GM23248 (cell line): Measurements from ENCODE around the gene UBTD1. TPM values are rescaled to one million over a fixed set of nuclear protein-coding genes. Genes with fewer than 3 reads are reported as not detected.
"Not testable (repeated sequence)": the region's sequence is repeated elsewhere in the genome, so short reads cannot be mapped to it uniquely, and the experiment has no call there.

Source experiments
- DNase-seq: peaks from one replicate; pipeline ENCODE4 v3.0.0-alpha.2; 2015
- H2AFZ ChIP-seq: fragments of 200-600 bp; sonication (generic); 2 replicates; pipeline ENCODE4 v1.6.1; 2016; ENCODE audit warnings: antibody characterized with exemption
- H3F3A ChIP-seq: fragments of 200-600 bp; sonication (generic); 2 replicates; pipeline ENCODE4 v1.6.1; 2016; ENCODE audit warnings: mild to moderate bottlenecking, antibody characterized with exemption, mixed run types; ENCODE audit not compliant: insufficient read depth
- H3K27ac ChIP-seq: fragments of 200-600 bp; sonication (generic); 2 replicates; pipeline ENCODE4 v1.5.1; 2016; ENCODE audit warnings: mild to moderate bottlenecking
- H3K27me3 ChIP-seq: fragments of 200-600 bp; sonication (generic); replicated peaks from 2 replicates; pipeline ENCODE4 v1.6.1; 2016; ENCODE audit warnings: mild to moderate bottlenecking; ENCODE audit not compliant: insufficient read depth
- H3K36me3 ChIP-seq: fragments of 200-600 bp; sonication (generic); 2 replicates; pipeline ENCODE4 v1.6.1; 2016; ENCODE audit warnings: low read depth, mild to moderate bottlenecking
- H3K4me1 ChIP-seq: fragments of 200-600 bp; sonication (generic); 2 replicates; pipeline ENCODE4 v1.6.1; 2016; ENCODE audit warnings: mild to moderate bottlenecking; ENCODE audit not compliant: insufficient read depth
- H3K4me2 ChIP-seq: fragments of 200-600 bp; sonication (generic); one replicate; pipeline ENCODE4 v1.6.1; 2016; ENCODE audit warnings: mild to moderate bottlenecking; ENCODE audit not compliant: unreplicated experiment
- H3K4me3 ChIP-seq: fragments of 200-600 bp; sonication (generic); 2 replicates; pipeline ENCODE4 v1.5.1; 2016; ENCODE audit warnings: mild to moderate bottlenecking
- H3K79me2 ChIP-seq: fragments of 200-600 bp; sonication (generic); 2 replicates; pipeline ENCODE4 v1.6.1; 2016; ENCODE audit warnings: mild to moderate bottlenecking; ENCODE audit not compliant: insufficient read depth
- H3K9ac ChIP-seq: fragments of 200-600 bp; sonication (generic); 2 replicates; pipeline ENCODE4 v1.6.1; 2016; ENCODE audit warnings: mild to moderate bottlenecking
- H3K9me2 ChIP-seq: fragments of 200-600 bp; sonication (generic); 2 replicates; pipeline ENCODE4 v1.6.1; 2016; ENCODE audit warnings: mixed run types, mild to moderate bottlenecking, moderate library complexity; ENCODE audit not compliant: insufficient read depth
- H3K9me3 ChIP-seq: fragments of 200-600 bp; sonication (generic); one replicate; pipeline ENCODE4 v1.6.1; 2017; ENCODE audit warnings: low read depth
- H4K20me1 ChIP-seq: fragments of 200-600 bp; sonication (generic); 2 replicates; pipeline ENCODE4 v1.6.0; 2016; ENCODE audit not compliant: insufficient read depth
- EZH2 ChIP-seq: fragments of 200-600 bp; sonication (generic); IDR thresholded peaks from 2 replicates; pipeline ENCODE4 v1.6.1; 2018; ENCODE audit warnings: antibody characterized with exemption, mild to moderate bottlenecking; ENCODE audit not compliant: insufficient read depth, poor library complexity, severe bottlenecking
- EZH2phosphoT487 ChIP-seq: fragments of 200-600 bp; sonication (generic); IDR thresholded peaks from 2 replicates; pipeline ENCODE4 v1.6.1; 2018; ENCODE audit warnings: antibody characterized with exemption, moderate library complexity, mild to moderate bottlenecking, low read depth; ENCODE audit not compliant: insufficient read depth
- WGBS, 2 experiments: methylation state at CpG; one replicate each; pipeline ENCODE4 v1.1.6; 2015 to 2017; ENCODE audit warnings: low lambda C conversion rate in 2 of 2, low coverage in 1 of 2; ENCODE audit errors: missing lambda C conversion rate in 2 of 2; 5-methylcytosine and 5-hydroxymethylcytosine counted together
- in situ Hi-C: fragments of 300-500 bp; cut with MboI; formaldehyde crosslinking; loops from 2 replicates; pipeline ENCODE4 v1.15.0; 2020
- polyA plus RNA-seq: library from polyadenylated mRNA; unstranded; fragments of >200 nt; fragmentation: Nextera tagmentation; extraction: Ambion mirVana; gene quantifications from 2 replicates; pipeline ENCODE4 v1.2.1, GENCODE V29; 2016
- total RNA-seq: library from RNA; depleted of rRNA; stranded (reverse); fragments of >200 nt; shearing (Covaris generic); gene quantifications from 2 replicates; pipeline ENCODE4 v1.2.3, GENCODE V29; 2014

The UBTD1 gene
- total and polyA plus RNA-seq, 2 experiments from 2014 or later = 20.8 to 27.2 TPM

DNA sequence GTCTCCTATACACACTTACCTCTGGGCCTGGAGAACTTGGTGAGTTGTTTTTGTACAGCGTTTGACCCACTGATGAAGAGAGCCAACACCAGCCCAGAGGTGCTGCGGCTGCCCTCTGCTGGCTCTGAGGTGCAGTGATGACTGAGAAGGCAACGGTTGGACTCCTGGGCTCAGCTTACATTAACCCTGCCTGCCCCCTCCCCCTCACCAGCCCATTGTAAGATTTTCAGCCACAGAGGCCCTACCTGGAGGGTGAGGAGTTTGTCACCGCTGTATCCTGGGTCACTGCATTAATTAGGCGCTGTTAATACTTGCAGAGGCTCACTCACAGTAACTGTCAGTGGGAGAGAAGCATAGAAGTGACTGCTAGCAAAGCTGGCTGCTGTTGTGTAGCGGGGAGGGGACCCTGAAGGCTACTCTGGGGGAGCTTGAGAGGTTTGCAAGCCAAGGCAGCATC lies 54.9 kb downstream of the UBTD1 start:
- no peak overlapping the region for H3K9ac ChIP-seq
- WGBS, 2 experiments = 15 to 16% methylated on average over 6 of the region's 6 CpGs
- peaks cover 4% of the 10 kb centered on the region for H3K4me1 ChIP-seq

DNA sequence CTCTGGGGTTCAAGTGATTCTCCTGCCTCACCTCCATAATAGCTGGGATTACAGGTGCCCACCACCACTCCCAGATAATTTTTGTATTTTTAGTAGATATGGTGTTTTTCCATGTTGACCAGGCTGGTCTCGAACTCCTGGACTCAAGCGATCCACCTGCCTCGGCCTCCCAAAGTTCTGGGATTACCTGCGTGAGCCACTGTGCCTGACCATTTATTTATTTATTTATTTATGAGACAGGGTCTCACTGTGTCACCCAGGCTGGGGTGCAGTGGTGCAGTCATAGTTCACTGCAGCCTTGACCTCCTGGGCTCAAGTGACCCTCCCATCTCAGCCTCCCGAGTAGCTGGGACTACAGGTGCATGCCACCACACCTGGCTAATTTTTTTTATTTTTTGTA lies 55.6 kb downstream of the UBTD1 start:
- H3K9me3 ChIP-seq, H3K27me3 ChIP-seq, H3K4me2 ChIP-seq, H2AFZ ChIP-seq, H3K9me2 ChIP-seq, H3K4me3 ChIP-seq, H4K20me1 ChIP-seq, H3K27ac ChIP-seq, H3K9ac ChIP-seq, in situ Hi-C loops, H3K4me1 ChIP-seq, H3F3A ChIP-seq, H3K36me3 ChIP-seq, DNase-seq: not testable (repeated sequence)
- peaks cover 90% of the 10 kb centered on the region for H3K79me2 ChIP-seq
- 81 to 84% methylated on average over 5 of the region's 5 CpGs for WGBS, 2 experiments

More for the DNA sequence above, 54.9 kb downstream of the UBTD1 start:
- Histone ChIP-seq H3K4me3 (no peak overlapping the region), H3K9me2 (no peaks in the 10 kb centered on the region), H3K27ac (no peak overlapping the region), H3K4me2 (no peak overlapping the region), H3F3A (no peaks in the 10 kb centered on the region), H3K36me3 (no peaks in the 10 kb centered on the region), H4K20me1 (no peaks in the 10 kb centered on the region), H2AFZ (no peak overlapping the region), H3K27me3 (no peaks in the 10 kb centered on the region), H3K9me3 (no peaks in the 10 kb centered on the region), H3K79me2 (peaks cover 90% of the 10 kb centered on the region)
- DNase-seq = peak; percentile 85
- TF ChIP-seq EZH2 = no peak
- no peak for TF ChIP-seq EZH2phosphoT487
- in situ Hi-C loops = no loop called here

DNA sequence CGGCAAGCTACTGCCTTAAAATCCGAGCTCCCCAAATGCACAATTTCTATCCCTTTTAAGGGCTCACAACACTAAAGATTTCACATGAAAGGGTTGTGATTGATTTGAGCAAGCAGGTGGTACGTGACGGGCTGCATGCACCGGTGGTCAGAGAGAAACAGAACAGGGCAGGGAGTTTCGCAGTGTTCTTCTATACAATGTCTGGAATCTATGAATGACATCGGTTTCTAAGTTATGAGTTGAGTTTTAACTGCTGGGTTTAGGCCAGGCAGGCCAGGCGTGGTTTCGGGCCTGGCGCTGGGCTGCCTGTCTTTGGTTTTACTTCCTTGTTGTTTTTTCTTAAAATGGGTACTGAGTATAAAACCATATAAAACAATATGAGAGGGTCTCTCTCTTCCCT lies 56.8 kb downstream of the UBTD1 start:
- H3K9me3 ChIP-seq, H3K4me1 ChIP-seq, H2AFZ ChIP-seq, H3K9ac ChIP-seq, H3K4me2 ChIP-seq, H4K20me1 ChIP-seq, in situ Hi-C loops, H3F3A ChIP-seq, H3K36me3 ChIP-seq, H3K27ac ChIP-seq, H3K4me3 ChIP-seq, H3K27me3 ChIP-seq, H3K9me2 ChIP-seq, DNase-seq: not testable (repeated sequence)
- H3K79me2 ChIP-seq = peaks cover 92% of the 10 kb centered on the region
- 84 to 88% methylated on average over 7 to 8 of the region's 10 CpGs for WGBS, 2 experiments

DNA sequence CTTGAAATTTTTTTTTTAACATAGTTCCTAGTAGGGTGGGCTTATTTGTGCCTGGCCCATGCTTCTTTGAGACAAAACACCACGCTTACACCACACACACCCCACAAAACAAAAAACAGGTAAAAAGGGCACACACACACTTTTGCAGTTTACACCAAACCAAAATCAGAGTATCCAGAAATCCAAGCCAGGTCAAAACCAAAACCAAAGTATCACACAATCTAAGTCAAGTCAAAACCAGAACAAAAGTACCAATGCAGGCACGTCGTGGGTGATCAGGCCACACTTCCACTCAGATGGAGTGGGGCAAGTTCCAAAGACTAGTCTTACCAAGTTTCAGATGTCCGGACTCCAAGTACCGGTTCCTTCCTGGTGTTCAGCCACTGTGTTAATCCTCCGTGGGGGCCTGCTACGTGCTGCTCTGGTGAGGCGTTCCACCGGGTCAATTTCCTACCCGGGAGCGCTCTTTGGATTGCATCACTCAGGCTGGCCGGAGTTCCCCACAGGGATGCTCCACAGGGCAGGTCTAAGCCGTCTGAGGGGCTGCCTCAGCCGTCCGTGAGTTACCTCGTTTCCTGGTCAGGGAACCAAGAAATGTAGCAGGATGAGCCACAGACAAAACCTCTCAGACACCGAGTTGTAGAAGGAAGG lies 62.1 kb downstream of the UBTD1 start:
- H3K27me3 ChIP-seq, in situ Hi-C loops, H3K36me3 ChIP-seq, H3F3A ChIP-seq, H4K20me1 ChIP-seq, H3K9me2 ChIP-seq, H3K9me3 ChIP-seq, H3K4me1 ChIP-seq: not testable (repeated sequence)
- 51 to 62% methylated on average over 17 of the region's 17 CpGs for WGBS, 2 experiments
- Histone ChIP-seq H2AFZ (peak overlapping the region; percentile 66), H3K27ac (peak overlapping the region; percentile 63), H3K4me3 (peak overlapping the region; percentile 60), H3K9ac (peak overlapping the region; percentile 79), H3K4me2 (peak overlapping the region; percentile 57), H3K79me2 (peaks cover 89% of the 10 kb centered on the region)
- peak; percentile 67 for DNase-seq

DNA sequence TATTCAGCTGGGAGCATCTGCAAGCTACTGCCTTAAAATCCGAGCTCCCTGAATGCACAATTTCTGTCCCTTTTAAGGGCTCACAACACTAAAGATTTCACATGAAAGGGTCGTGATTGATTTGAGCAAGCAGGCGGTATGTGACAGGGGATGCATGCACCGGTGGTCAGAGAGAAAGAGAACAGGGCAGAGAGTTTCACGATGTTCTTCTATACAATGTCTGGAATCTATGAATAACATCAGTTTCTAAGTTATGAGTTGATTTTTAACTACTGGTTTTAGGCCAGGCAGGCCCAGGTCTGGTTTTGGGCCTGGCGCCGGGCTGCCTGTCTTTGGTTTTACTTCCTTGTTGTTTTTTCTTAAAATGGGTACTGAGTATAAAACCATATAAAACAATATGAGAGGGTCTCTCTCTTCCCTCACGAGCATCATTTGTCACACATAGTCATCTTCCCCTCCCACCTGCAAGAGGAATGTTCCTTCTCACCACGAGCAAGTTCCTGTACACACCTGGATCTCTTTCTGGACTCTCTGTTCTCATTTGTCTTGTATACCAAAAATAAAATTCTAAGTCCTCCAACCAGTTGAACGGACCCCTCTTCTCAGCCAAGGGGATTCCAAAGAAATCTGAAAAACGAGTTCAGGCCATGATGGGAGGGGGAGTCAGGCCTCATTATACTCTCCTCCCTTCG lies 62.8 kb downstream of the UBTD1 start:
- H3K9me3 ChIP-seq, H3K36me3 ChIP-seq, H3F3A ChIP-seq, in situ Hi-C loops, H4K20me1 ChIP-seq, H3K27me3 ChIP-seq, H3K9me2 ChIP-seq, DNase-seq, H3K4me1 ChIP-seq: not testable (repeated sequence)
- H3K4me2 ChIP-seq = peak overlapping the region; percentile 57
- peak overlapping the region; percentile 63 for H3K27ac ChIP-seq
- H3K4me3 ChIP-seq = peak overlapping the region; percentile 60; the same call in 1 of the 2 replicates
- WGBS, 2 experiments = 83 to 88% methylated on average over 12 of the region's 12 CpGs
- peak overlapping the region; percentile 79 for H3K9ac ChIP-seq
- H3K79me2 ChIP-seq = peaks cover 89% of the 10 kb centered on the region
- peak overlapping the region; percentile 66 for H2AFZ ChIP-seq

DNA sequence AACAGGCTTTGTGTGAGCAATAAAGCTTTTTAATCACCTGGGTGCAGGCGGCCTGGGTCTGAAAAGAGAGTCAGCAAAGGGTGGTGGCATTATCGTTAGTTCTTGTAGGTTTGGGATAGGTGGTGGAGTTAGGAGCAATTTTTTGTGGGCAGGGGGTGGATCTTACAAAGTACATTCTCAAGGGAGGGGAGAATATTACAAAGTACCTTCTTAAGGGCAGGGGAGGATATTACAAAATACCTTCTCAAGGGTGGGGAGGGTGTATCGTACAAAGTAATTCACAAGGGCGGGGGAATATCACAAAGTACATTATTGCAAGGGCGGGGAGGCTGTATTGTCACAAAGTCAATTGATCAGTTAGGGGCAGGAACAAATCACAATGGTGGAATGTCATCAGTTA lies 63.6 kb downstream of the UBTD1 start:
- H3K9ac ChIP-seq, in situ Hi-C loops, H3K4me3 ChIP-seq: not testable (repeated sequence)

More for the DNA sequence above, 63.6 kb downstream of the UBTD1 start:
- not testable (repeated sequence) for H3F3A ChIP-seq, H3K4me2 ChIP-seq, H3K9me2 ChIP-seq, H4K20me1 ChIP-seq, DNase-seq, H2AFZ ChIP-seq, H3K27me3 ChIP-seq, H3K4me1 ChIP-seq, H3K36me3 ChIP-seq, H3K9me3 ChIP-seq, H3K27ac ChIP-seq
- 94 to 98% methylated on average over 5 of the region's 5 CpGs for WGBS, 2 experiments
- peaks cover 84% of the 10 kb centered on the region for H3K79me2 ChIP-seq
